Memory B cell (primary cell): ENCODE measurements around the gene RGS21.

Experiments
- ATAC-seq: fragments of 150-1000 bp; cut with Tn5 transposase; 2 replicates; pipeline ENCODE4 v1.10.0; 2021; ENCODE audit warnings: low read depth, mild to moderate bottlenecking, moderate library complexity
- DNase-seq, 2 donors: peaks; one replicate each; pipeline ENCODE4 v3.0.0; 2022; ENCODE audit warnings: low spot score in 2 of 2
- H3K27ac Mint-ChIP-seq: one replicate; pipeline ENCODE4 v1.8.0; 2022; ENCODE audit warnings: mild to moderate bottlenecking, moderate library complexity, mixed read lengths
- H3K27me3 Mint-ChIP-seq: one replicate; pipeline ENCODE4 v1.8.0; 2022; ENCODE audit warnings: mixed read lengths
- H3K36me3 Mint-ChIP-seq: one replicate; pipeline ENCODE4 v1.8.0; 2022; ENCODE audit warnings: mild to moderate bottlenecking, mixed read lengths
- H3K4me1 Mint-ChIP-seq: one replicate; pipeline ENCODE4 v1.8.0; 2022; ENCODE audit warnings: mixed read lengths
- H3K4me3 Mint-ChIP-seq: one replicate; pipeline ENCODE4 v1.8.0; 2022; ENCODE audit warnings: mild to moderate bottlenecking, moderate library complexity, mixed read lengths
- H3K9me3 Mint-ChIP-seq: one replicate; pipeline ENCODE4 v1.8.0; 2022; ENCODE audit warnings: mixed read lengths

Gene RGS21

GRCh38 chr1:192399161-192399560 lies 82.4 kb downstream of the RGS21 start:
- ATAC-seq (no peak), DNase-seq (no peak)
- Mint-ChIP-seq H3K27me3 (peaks cover 2% of the 10 kb centered on the region), H3K4me1 (no peaks in the 10 kb centered on the region), H3K27ac (no peak overlapping the region), H3K36me3 (no peaks in the 10 kb centered on the region), H3K9me3 (peaks cover 1% of the 10 kb centered on the region), H3K4me3 (no peak overlapping the region)

- no peaks in the 10 kb centered on the region for H3K36me3 Mint-ChIP-seq
- DNase-seq (no peak), ATAC-seq (no peak)
- no peak overlapping the region for H3K4me3 Mint-ChIP-seq
- H3K4me1 Mint-ChIP-seq: no peaks in the 10 kb centered on the region
- peaks cover 2% of the 10 kb centered on the region for H3K27me3 Mint-ChIP-seq
- H3K27ac Mint-ChIP-seq: no peak overlapping the region
- H3K9me3 Mint-ChIP-seq: peaks cover 1% of the 10 kb centered on the region
These were observed 85.0 kb downstream of the RGS21 start for GRCh38 chr1:192401825-192402224.

GRCh38 chr1:192402571-192402970 lies 85.8 kb downstream of the RGS21 start:
- ATAC-seq (no peak), DNase-seq (no peak)
- Mint-ChIP-seq H3K27ac (no peak overlapping the region), H3K9me3 (peaks cover 1% of the 10 kb centered on the region), H3K36me3 (no peaks in the 10 kb centered on the region), H3K4me1 (no peaks in the 10 kb centered on the region), H3K4me3 (no peak overlapping the region), H3K27me3 (peaks cover 2% of the 10 kb centered on the region)

- no peak for ATAC-seq
- no peak for DNase-seq
- Mint-ChIP-seq H3K27ac (no peak overlapping the region), H3K4me3 (no peak overlapping the region), H3K9me3 (no peaks in the 10 kb centered on the region), H3K36me3 (no peaks in the 10 kb centered on the region), H3K27me3 (no peaks in the 10 kb centered on the region), H3K4me1 (no peaks in the 10 kb centered on the region)
These were observed 90.4 kb downstream of the RGS21 start for GRCh38 chr1:192407206-192407605.
